DMS 273 (cell line): ENCODE results near the gene AHNAK2.
A peak's percentile ranks its signal among the peaks of the same experiment; 100 is the strongest.

Source experiments
- DNase-seq: peaks from one replicate; lab custom pipeline; 2025; ENCODE audit not compliant: unreplicated experiment; lab: John Stamatoyannopoulos, UW

Gene AHNAK2

DNA sequence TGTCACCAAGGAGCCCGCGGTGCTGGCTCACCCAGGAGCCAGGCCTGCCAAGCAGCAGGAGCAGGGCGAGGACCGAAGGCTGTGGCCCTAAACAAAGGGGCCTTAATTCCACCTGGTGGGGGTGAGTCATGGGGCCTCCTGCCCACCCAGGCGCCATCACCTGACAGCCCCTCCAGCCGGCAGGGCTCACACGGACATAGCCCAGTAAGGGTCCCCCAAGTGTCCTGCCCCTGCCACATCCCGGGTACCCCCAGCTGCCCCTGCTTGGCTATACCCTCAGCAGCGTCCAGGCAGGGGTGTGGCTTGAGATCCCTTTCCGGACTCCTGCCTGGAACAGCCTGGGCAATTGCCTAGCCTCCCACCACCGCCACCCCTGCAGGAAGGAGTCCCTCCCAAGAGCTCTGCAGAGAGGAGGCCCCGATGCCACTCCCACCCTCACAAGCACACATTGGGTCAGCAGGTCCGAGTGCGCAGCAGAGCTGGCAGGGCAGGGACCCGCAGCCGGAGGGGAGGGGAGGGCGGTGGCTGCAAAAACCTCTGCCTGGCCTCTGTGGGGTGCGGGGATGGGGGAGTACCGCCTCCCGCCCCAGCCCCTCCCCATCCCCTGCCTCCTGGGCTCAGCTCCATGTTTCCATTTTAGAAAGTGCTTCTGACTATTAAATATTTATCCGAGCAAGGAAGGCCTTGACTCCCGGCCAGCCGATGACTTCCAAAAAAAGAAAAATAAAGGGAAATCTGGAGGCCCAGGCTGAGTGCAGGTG lies 4.6 kb downstream of the AHNAK2 start:
- no peak for DNase-seq

DNA sequence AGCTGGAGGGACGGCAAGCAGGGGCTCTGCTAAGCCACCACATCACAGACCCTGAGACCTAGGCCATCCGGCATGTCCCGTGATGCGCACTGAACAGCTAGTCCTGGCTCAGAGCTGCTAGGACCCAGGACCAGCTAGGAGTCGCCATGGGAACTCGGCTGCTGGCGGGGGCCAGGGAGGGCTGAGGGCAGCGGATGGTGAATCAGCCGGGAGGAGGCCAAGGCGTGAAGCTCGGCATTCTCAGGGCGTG lies 5.1 kb downstream of the AHNAK2 start:
- peak; percentile 60 for DNase-seq

DNA sequence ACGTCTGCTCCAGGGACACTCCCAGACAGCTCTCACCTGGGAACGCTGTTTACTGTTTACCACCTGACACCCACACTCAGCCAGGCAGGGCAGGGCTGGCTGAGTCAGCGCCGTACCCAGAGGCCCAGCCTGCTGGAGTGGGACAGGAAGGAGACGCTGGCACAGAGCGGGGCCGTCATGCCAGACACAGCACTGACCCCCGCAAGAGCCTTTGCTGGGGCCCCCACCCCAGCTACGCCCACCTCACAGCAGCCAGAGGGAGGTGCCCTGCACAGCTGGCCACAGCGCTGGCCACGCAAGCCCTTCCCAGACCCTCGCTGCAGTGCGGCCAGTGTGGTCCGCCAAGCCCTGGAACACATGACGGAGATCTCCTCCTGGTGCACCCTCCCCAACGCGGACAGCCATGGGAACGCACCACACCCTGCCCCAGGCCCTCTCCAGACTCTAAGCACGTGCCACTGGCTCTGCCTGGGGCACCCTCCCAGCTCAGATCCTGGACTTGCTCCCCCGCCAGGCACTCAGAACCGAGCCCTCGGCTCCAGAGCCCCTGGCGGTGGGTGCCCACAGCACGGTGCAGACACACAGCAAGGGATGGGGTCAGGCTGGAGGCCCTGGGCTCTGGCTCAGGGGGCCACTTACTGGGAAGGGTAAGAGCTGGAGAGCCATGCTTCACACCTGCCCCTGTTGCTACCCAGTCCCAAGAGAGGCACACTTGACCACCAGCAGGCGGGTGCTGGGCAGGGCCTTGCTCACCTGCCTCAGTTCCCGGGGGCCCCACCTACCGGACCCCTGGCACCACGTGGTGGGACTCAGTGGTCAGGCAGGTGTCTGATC lies 5.7 kb downstream of the AHNAK2 start:
- no peak for DNase-seq

DNA sequence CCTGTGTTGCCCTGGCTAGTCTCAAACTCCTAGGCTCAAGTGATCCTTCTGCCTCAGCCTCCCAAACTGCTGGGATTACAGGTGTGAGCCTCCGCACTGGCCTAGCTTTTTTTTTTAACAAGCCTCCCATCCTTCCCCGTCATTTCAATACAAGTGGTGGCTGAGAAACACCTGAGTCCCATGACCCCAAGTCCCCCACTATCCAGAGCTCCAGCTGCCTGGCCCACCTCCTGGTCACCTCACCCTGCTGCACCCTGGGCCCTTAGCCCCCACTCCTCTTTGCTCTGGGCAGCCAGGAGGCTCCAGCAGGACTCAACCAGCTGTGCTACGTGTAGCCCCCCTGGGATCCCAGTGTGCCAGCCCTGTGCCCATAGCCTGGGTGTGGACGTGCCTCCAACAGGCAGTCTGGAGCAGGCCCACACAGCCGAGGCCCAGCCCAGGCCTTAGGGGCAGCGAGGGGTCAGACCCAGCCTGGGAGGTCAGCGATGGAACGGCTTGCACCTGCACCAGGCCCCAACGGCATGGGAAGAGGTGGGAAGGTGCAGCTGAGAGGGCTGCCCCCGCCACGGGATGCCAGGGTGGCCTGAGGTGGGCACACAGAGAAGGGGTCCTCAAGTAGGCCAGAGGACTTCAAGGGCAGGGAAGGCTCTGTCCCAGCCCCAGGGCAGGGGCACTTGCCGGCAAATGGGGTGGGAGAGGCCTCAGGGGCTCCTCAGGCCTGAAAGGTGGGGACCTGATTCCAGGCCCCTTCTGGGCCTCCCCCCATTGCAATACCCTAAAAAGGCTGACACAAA lies 6.5 kb downstream of the AHNAK2 start:
- no peak for DNase-seq

DNA sequence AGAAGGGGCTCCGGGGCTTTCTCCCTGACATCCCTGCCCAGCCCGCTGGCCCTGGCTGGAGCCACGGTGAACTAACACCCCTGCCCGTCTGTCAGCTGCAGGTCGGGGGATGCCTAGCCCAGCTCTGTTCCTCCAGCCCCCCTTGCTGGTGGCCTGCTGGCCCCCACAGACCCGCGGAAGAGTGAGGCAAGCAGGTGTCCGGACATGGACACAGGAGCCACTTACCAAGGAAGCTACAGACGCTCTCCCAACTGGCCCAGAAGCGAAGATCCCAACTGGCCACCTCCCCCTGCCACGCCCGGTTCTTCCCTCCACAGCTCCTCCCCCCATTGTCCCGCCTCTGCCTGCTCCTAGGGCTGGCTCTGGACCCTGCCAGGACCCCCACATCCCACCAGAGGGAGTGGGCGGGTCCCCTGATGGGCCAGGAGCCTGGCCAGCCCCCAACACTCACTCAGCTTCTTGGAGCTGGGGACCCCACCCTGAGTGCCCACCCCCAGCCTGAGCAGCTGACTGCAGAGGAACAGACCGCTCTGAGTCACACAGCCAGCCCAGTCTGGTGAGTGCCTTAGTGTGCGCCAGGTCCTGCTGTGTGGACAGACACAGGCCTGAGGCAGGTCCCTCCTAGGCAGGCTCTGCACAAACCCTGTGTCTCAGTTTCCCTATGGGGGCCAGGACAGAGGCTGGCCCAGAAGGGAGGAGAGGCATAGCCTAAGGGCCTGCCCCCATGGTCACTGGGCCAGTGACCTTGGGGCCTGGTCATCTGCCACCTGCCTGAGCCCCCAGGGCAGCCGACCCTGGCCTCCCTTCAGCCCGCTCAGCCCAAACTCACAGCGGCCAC lies 7.7 kb downstream of the AHNAK2 start:
- DNase-seq, result no peak

DNA sequence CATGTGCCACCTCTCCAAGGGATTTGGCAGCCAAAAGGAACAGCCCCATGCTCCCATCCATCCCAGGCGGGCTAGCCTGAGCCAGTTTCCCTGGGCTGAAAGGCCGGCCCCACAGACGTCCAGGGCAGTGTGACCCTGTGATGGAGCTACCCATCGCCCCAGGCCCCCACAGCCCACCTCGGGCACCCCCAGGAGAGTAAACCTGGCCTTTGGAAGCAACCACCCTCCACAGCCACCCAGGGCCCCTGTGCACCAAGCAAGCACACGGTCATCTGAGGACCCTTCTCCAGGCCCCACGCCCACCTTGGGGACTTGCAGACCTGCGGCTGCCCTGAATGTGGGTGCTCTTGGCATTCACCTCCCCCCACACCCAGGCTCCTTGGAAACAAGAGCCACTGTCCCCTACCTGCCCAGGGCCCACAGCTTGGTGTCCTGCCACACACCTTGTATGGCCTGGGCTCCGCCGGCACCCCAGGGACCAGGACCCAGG lies 8.4 kb downstream of the AHNAK2 start:
- no peak for DNase-seq

DNA sequence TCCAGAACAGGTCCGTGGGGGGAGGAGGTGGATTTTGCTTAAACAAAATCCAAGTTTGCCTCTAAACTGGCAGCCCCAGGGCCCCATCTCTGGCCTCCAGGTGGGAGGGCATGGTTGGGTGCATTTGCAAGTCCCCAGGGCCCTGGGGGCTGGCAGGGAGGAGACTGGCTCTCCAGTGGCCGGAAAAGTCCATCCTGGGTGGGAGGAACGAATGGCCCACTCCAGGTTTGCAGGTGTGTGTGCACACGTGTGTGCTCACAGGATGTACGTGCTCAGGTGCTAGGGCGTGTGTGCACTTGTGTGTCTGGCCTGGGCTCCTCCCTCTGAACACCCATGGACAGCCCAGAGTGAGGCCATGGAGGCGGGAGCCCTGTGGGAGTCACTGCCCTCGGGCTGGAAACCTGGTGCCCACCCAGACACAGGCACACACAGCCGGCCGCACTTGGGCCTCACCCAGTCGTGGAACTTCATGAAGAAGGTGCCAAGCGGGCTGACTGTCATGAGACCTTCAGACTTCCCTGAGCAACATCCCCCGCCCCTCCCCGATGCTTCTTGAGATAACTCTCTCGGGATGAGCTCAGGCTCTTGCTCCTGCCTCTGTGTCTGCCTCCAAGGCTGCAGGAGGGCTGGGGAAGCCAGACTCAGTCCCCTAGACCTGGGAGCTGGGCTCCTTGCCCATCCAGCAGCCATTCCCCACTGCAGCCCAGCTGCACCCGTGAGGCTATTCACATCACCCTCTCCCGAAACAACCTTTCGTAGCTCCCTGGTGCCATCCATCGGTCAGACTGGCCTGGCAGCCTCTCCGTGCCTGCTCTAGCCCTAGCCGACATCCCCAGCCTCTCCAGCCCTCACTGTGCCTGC lies 9.4 kb downstream of the AHNAK2 start:
- peak; percentile 68 for DNase-seq

DNA sequence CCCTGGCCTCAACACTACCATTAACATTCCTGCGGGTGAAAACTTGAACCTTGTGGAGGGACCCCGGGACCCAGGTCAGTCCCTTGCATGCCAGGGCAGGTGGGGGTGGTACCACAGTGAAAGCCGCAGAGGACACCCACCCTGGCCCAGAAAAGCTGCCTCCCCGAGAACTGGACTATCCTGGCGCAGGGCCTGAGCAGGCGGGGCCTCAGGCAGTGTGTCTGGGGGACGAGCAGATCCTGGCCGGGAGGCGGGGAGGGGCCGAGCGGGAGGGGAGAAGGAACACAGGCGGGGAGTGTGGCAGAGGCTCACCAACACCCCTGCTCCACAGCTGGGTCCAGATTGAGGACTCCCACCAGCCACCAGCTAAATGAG lies 10.0 kb downstream of the AHNAK2 start:
- DNase-seq, result peak; percentile 80

DNA sequence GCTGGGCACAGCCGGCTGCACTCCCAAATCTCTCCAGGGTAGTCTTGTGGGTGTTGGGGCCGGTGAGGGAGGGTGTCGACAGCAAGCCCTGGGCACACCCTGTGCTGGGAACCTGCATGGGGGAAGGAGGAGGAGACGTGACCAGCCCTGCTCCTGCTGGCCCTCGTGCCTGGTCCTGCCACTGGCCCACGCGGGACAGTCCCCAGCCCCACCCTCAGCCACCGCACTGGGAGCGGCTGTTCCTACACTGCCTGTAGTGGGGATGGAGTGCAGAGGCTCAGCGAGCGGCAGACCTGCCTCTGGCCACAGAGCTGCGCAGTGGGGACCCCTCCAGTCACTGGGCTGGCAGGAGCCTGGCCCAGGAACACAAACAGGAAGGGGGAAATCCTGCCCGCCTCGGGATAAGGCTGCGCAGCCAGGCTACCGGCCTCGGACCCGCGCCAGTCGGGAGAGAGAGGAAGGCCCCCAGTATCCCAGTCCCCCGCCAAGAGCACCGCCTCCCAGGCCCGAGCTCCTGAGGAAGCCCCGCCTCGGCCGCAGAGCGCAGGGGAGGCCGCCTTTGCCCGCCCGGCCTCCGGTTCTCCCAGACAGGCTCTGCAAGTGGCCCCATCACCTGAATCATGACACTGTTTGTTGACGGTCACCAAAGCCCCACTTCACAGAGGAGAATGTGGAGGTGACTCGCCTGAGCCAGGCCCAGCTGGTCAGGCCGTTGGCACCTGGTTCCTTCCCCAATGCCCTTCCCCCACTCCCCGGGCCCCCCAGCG lies 10.6 kb downstream of the AHNAK2 start:
- no peak for DNase-seq

DNA sequence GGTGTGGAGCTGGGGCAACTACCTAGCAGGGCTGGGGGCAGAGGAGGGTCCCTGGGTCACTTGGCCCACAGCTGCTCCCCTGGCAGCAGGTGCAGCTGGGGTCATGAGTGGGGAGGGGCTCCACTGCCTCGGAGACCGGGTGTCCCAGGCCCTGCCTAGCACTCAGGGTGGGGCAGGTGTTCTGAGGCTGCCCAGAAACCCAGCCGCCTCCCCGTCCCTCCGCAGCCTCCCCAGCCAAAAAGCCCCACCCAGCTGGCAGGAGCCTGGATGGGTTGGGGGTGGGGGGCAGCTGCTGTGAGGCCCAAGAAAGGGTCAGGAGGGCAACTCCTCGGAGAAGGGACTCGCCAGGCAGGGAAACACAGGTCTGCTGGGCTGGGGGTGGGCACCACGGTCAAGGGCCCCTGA lies 11.2 kb downstream of the AHNAK2 start:
- no peak for DNase-seq

DNA sequence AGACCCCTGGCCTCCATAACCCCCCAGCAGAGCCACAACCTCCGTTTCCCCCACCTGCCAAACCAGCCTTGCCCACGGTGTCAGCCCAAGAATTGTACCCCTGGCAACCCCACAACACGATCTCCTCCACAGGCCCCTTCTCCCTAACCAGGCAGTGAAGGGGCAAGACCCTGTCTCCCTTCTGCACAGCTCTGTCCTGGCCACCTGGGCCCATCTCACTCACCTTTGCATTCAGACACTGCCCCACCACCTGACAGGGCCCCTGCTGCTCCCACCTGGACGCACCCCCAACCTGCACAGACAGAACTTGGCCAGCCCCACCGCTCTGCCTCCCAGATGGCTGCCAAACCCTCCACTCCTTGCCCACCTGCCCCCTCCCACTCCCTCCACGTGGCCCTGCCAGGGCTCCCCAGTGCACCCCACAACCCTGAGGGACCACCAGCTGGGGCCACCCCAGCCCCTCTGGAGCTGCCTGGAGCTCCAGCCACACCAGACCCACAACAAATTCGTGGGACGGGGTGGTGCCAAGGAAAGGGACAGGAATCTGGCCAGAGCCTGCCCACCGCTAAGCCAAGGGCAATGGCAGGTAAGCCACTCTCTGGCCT lies 11.8 kb downstream of the AHNAK2 start:
- DNase-seq, result no peak

DNA sequence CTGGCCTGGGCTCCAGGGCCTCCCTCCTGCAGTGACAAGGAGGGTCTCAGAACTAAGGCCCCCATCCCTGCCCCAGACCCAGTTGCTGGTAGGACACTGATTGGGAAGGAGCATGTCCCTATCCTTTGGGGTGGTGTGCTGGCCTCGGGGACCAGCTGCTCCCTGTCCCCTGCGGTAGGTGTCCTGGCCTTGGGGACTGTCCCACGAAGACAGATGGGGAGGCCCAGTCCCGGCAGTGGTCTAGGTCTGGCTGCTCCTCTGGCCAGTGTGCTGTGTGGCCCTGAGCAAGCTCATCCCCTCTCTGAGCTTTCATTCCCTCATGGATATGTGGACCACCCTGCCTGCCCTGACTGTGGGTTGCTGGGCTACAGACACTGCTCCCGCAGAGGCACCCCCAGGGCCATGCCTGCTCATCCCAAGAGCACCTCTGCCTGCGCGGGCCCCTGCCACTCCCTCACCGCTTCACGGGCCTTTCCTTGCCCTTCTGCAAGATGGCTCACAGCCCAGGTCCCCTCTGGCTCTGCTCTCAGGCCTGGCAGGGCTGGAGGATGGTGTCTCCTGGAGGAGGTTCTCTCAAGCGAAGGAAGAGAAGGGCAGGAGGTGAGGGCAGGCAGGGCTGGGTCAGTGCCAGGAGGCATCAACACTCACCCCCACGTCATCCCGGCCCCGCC lies 12.5 kb downstream of the AHNAK2 start:
- DNase-seq, result no peak

DNA sequence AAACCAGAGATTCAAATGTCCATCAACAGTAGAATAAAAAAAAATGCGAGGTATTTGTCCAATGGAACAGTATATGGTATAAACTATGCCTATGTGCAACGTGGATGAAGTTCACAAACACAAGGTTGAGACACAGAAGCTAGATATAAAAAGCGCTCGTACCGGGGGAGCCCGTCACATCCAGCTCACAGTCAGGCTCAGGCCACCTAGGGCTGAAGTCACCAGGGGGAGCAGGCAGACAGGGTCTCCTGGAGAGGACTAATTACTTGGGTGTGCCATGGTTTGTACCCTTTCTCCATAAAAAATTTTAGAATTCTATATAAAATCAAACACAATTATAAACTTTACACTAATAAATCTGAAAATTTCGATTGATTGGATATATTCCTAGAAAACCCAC lies 13.6 kb downstream of the AHNAK2 start:
- no peak for DNase-seq

DNA sequence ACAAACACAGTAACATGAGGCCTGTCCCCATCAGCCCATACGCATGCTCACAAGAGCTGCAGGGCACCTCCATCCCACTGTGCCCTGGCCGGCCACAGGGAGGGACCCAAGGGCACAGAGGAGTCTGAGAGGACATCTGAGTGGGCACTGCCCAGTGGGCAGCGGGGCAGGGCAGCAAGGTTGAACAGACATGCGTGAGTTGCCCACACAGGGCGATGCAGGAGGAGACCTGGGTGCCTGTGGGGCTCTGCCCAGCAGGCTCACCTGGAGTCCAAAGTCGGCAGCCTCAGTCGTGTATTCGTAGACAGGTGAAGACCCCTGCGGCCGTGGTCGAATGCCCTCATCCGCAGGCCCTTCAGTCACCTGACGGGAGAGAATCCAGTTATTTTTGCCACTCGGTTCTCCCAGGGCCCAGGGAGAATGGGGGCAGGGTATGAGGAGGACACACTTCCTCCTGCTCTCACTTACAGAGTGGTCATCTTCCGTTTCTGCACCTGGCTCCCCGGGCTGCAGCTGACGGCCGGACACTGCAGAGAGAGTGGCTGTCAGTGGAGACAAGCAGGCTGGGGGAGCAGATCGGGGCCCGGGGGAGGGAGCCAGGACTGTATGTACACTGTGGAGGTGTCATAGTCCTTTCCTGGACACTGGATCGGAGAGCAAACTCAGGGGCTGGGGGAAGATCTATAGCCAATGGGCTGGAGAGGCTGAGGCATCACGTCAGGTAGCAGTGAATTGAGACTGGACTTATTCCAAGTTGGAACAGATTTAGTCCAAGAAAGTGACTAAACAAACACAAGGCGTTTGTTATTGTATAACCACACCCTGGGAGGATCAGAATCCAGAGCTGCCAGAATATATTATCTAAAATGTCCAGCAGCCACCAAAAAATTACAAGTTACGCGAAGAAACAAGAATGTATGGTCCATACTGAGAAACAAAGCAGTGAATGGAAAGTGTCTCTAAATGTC lies 20.7 kb downstream of the AHNAK2 start:
- no peak for DNase-seq

DNA sequence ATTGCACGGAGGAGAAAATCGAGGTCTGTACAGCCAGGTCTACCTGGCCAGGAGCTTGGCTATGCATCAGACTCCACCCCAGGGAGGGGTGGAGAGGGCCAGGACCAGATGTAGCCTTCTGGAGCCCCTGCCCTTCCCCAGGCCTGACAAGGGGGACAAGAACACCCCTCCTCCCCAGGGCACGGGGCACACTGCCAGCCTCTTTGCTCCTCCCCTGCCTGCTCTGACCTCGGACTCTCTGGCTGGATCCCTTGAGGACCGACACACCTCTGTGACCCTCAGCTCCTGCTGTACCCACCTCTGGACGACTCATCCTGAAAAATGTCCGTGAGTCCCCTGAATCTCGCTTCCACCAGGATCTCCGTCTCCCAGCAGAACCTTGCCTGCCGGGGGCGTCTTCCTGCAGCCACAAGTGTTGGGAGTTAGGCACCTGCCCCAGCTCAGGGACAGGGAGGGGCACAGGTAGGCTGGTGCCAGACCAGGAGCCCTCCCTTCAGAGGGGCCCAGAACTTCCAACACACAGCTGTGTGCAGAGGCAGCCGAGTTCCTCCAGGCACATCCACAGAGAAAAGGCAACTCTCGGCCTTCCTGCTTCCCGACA lies 21.8 kb downstream of the AHNAK2 start:
- DNase-seq, result no peak

DNA sequence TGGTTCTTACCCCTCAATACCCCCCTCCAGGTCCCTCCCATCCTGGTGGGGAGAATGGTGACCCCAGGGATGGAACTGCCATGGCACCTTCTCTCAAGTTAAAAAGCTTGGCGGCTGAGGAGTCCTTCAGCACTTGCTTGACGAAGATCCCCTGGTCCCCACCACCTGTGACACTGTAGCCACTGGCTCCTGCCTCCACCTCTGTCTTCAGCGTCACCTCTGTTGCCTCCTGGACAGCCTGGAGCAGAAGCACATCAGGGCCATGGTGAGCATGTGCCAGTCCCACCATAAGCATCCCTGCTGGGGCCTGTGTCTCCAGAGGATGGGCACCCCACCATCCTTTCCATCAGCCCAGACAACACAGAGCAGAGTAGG lies 22.8 kb downstream of the AHNAK2 start:
- no peak for DNase-seq
